Adrenal gland (tissue), 12 donors: Measurements from ENCODE around the gene LMBRD1. TPM values are rescaled to one million over a fixed set of nuclear protein-coding genes. Genes with fewer than 3 reads are reported as not detected.

Source experiments
- DNase-seq, 7 donors: peaks; one replicate each; pipeline ENCODE4 v3.0.0-alpha.2; 2019 to 2020
- H3K27ac ChIP-seq, 5 donors: fragments of 200-600 bp; sonication (generic) in 4 of 5; 1 replicate in 3 of 5; 2 replicates in 2 of 5; pipeline versions ENCODE4 v1.5.1 to v1.8.0; 2016 to 2020; ENCODE audit warnings: mild to moderate bottlenecking in 1 of 5
- H3K27me3 ChIP-seq: fragments of 200-600 bp; 2 replicates; pipeline ENCODE4 v1.8.0; 2021
- H3K36me3 ChIP-seq, 2 donors: fragments of 200-600 bp; replicated peaks in 1 of 2; 1 replicate in 1 of 2; 2 replicates in 1 of 2; pipeline versions ENCODE4 v1.5.1 to v1.8.0; 2018 to 2022
- H3K4me1 ChIP-seq, 2 donors: fragments of 200-600 bp; replicated peaks in 1 of 2; 1 replicate in 1 of 2; 2 replicates in 1 of 2; pipeline versions ENCODE4 v1.5.1 to v1.8.0; 2018 to 2021
- H3K4me3 ChIP-seq, 4 donors: fragments of 200-600 bp; sonication (generic) in 3 of 4; one replicate each; pipeline ENCODE4 v1.5.1; 2016 to 2018
- H3K9me3 ChIP-seq, 3 donors: fragments of 200-600 bp; sonication (generic) in 1 of 3; replicated peaks in 1 of 3; 1 replicate in 2 of 3; 2 replicates in 1 of 3; pipeline versions ENCODE4 v1.5.1 to v1.8.0; 2016 to 2021
- POLR2A ChIP-seq, 2 donors: fragments of 450-650 bp; IDR thresholded peaks; one replicate each; pipeline ENCODE4 v1.6.1; 2017; ENCODE audit warnings: antibody characterized with exemption in 2 of 2, mild to moderate bottlenecking in 2 of 2, moderate library complexity in 1 of 2
- WGBS, 4 donors: extraction: QIAGEN DNeasy Blood & Tissue Kit in 2 of 4; methylation state at CpG; one replicate each; pipeline versions ENCODE4 v1.1.5 to v1.1.7; 2013 to 2017; 5-methylcytosine and 5-hydroxymethylcytosine counted together
- intact Hi-C, 2 donors: fragments of 100-400 bp; cut with DNase I; formaldehyde crosslinking; loops; one replicate each; pipeline versions ENCODE4 v1.14.1 to v1.15.0; 2022 to 2023
- polyA plus RNA-seq, 3 donors: library from polyadenylated mRNA; stranded (reverse); fragments of 200-250 nt in 2 of 3; fragments of 350-450 nt in 1 of 3; fragmentation: Illumina TruSeq in 1 of 3; extraction: RNeasy Lipid Tissue Mini Kit (QIAGEN cat#74804) in 1 of 3; gene quantifications; one replicate each; pipeline ENCODE4 v1.2.3, GENCODE V29; 2013 to 2014
- total RNA-seq, 9 donors: library from RNA; depleted of rRNA in 4 of 9; stranded (reverse); fragments of >200 nt in 4 of 9; fragments of 120-200 nt in 1 of 9; fragmentation: NEBNext Ultra II Directional in 1 of 9; extraction: Animal tissue kit (Norgen Biotek cat#: 25700) in 1 of 9; gene quantifications; one replicate each; pipeline versions ENCODE4 v1.1.0 to v1.2.4, GENCODE V29; 2013 to 2023
- TF ChIP-seq, protein P1 (sequence below), 6 experiments: fragments of 450-650 bp in 4 of 6; fragments of 200-600 bp in 2 of 6; sonication (generic) in 1 of 6; IDR thresholded peaks; 1 replicate in 5 of 6; 2 replicates in 1 of 6; pipeline versions ENCODE4 v1.5.1 to v1.8.0; 2016 to 2021; ENCODE audit warnings: antibody characterized with exemption in 6 of 6, mild to moderate bottlenecking in 2 of 6, moderate library complexity in 1 of 6
- donor health status: healthy with polysubstance abuse.
- donor health status: Bipolar disorder and iron deficiency.
- donor health status: DM: yes; HTN: yes; CAD: no.
- donor health status: DM: no; HTN: no; CAD: no.
- donor health status: DM: no; HTN: no; CAD: no.
- donor health status: DM: yes; HTN: yes; CAD: no.

The LMBRD1 gene
- total and polyA plus RNA-seq, 12 donors, result 22.1 to 141 (median 103) TPM

DNA sequence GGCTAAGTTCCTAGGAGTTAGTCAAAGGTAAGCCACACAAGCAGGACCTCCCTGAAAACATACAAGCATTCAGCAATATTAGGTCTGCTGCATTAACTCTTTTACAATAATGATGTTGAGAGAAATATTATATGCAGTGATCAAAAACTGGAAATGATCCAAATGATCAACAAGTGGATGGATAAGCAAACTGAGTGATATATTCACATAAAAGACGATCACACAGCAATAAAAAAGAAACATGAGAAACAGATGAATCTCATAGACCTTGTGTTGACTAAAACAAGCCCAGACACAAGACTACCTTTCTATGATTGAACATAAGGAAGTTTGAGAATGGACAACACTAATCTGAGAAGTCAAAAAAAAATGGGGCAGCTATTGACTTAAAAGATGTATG is 39.9 kb downstream of the LMBRD1 start:
- H3K27me3 ChIP-seq, result no peaks in the 10 kb centered on the region
- H3K9me3 ChIP-seq, result no peaks in the 10 kb centered on the region
- peaks cover 24 to 30% of the 10 kb centered on the region in 2 donors for H3K4me1 ChIP-seq
- DNase-seq, result no peak
- TF ChIP-seq POLR2A (IDR thresholded peaks at IDR 0.05), result no peak
- TF ChIP-seq, protein P1, sequence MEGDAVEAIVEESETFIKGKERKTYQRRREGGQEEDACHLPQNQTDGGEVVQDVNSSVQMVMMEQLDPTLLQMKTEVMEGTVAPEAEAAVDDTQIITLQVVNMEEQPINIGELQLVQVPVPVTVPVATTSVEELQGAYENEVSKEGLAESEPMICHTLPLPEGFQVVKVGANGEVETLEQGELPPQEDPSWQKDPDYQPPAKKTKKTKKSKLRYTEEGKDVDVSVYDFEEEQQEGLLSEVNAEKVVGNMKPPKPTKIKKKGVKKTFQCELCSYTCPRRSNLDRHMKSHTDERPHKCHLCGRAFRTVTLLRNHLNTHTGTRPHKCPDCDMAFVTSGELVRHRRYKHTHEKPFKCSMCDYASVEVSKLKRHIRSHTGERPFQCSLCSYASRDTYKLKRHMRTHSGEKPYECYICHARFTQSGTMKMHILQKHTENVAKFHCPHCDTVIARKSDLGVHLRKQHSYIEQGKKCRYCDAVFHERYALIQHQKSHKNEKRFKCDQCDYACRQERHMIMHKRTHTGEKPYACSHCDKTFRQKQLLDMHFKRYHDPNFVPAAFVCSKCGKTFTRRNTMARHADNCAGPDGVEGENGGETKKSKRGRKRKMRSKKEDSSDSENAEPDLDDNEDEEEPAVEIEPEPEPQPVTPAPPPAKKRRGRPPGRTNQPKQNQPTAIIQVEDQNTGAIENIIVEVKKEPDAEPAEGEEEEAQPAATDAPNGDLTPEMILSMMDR (IDR thresholded peaks at IDR 0.05), result no peak
- H3K4me3 ChIP-seq, result no peak overlapping the region
- no peaks in the 10 kb centered on the region for H3K36me3 ChIP-seq
- intact Hi-C loops, result no loop called here
- H3K27ac ChIP-seq, result no peak overlapping the region
- 86 to 89% (median 87%) methylated on average over 1 of the region's 1 CpG for WGBS, 4 donors

DNA sequence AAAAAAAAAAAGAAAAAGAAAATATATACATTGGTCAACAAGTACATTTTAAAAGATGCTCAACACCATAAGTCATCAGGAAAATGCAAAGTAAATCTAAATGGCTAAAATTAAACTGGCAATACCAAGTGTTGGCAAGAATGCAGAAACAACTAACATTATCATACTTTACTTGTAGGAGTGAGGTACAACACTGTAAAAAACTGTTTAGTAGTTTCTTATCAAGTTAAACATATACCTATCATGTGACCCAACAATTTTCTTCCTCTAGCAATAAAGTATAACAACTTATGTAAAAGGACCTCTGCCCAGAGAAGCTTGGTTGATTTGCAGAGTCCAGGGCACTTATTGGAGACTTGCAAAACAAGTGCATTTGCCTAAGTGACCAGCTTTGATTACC is 40.4 kb downstream of the LMBRD1 start:
- Histone ChIP-seq H3K9me3 (no peaks in the 10 kb centered on the region), H3K27ac (no peak overlapping the region), H3K27me3 (no peaks in the 10 kb centered on the region), H3K4me3 (no peak overlapping the region), H3K4me1 (peaks cover 24 to 34% of the 10 kb centered on the region in 2 donors), H3K36me3 (no peaks in the 10 kb centered on the region)
- TF ChIP-seq POLR2A (IDR thresholded peaks at IDR 0.05), result no peak
- TF ChIP-seq, protein P1 (IDR thresholded peaks at IDR 0.05), result no peak
- intact Hi-C loops, result no loop called here
- no peak for DNase-seq

DNA sequence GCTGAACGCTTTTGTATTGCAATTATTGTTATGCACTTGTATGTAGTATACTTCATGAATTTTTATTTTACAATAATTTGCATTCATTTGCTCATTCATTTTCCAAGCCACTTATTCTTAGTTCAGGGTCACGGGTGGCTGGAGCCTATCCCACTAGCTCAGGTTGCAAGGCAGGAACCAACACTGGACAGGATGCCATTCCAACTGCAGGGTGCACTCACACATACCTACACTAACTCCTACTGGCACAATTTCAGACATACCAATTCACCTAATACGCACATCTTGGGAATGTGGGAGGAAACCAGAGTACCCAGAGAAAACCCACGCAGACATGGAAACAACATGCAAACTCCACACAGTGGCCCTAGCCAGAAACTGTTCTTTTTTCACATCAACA is 61.8 kb downstream of the LMBRD1 start:
- WGBS, 4 donors, result 85 to 95% (median 88%) methylated on average over 4 of the region's 4 CpGs
- intact Hi-C loops, result no loop called here
- no peaks in the 10 kb centered on the region for H3K27me3 ChIP-seq
- peaks cover 0 to 7% of the 10 kb centered on the region in 2 donors for H3K4me1 ChIP-seq
- no peak for DNase-seq
- no peak overlapping the region for H3K27ac ChIP-seq
- TF ChIP-seq, protein P1 (IDR thresholded peaks at IDR 0.05), result no peak
- no peak for TF ChIP-seq POLR2A (IDR thresholded peaks at IDR 0.05)
- H3K4me3 ChIP-seq, result no peak overlapping the region
- H3K36me3 ChIP-seq, result no peaks in the 10 kb centered on the region
- no peaks in the 10 kb centered on the region for H3K9me3 ChIP-seq

DNA sequence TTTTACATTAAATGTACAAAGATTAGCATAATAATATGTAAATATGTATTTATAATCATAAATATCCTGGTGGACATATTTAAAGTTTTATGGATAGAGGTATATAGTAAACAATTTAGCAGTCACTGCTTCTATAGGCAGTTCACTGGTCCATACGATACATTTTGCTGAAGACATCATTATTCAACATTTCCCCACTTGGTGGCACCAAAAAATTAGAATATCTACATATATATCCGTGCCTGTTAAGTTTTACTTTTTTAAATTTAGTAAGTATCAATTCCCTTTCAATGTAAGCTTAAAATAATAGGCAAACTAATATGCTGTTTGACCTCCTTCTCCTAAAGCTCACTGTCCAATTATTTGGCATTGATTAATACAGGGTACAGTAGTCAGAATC is 64.2 kb downstream of the LMBRD1 start:
- 44 to 48% (median 45%) methylated on average over 2 of the region's 2 CpGs for WGBS, 4 donors
- H3K4me3 ChIP-seq, result no peak overlapping the region
- intact Hi-C loops, result no loop called here
- DNase-seq, result no peak
- peaks cover 0 to 4% of the 10 kb centered on the region in 2 donors for H3K4me1 ChIP-seq
- no peaks in the 10 kb centered on the region for H3K9me3 ChIP-seq
- TF ChIP-seq POLR2A (IDR thresholded peaks at IDR 0.05), result no peak
- TF ChIP-seq, protein P1 (IDR thresholded peaks at IDR 0.05), result peak in 3 of 6 experiments; percentile 9 to 31 (median 20)
- H3K27me3 ChIP-seq, result no peaks in the 10 kb centered on the region
- H3K27ac ChIP-seq, result no peak overlapping the region
- H3K36me3 ChIP-seq, result no peaks in the 10 kb centered on the region
